Astrocyte (in vitro differentiated cells and primary cell): Measurements from ENCODE around the gene SH3RF1. TPM values are rescaled to one million over a fixed set of nuclear protein-coding genes. Genes with fewer than 3 reads are reported as not detected.
A peak's percentile ranks its signal among the peaks of the same experiment; 100 is the strongest.

Experiments used
- DNase-seq: peaks from one replicate; pipeline ENCODE4 v3.0.0-alpha.2; 2010; ENCODE audit warnings: low read depth
- FAIRE-seq: peaks from 2 replicates; lab custom pipeline; 2011; peaks lifted over from hg19 to GRCh38; lab: Jason Lieb, UNC
- H2AFZ ChIP-seq: 2 replicates; pipeline ENCODE4 v1.6.0; 2012; ENCODE audit warnings: low read depth, low read length, inconsistent platforms
- H3K27ac ChIP-seq: 2 replicates; pipeline ENCODE4 v1.5.1; 2011; ENCODE audit warnings: low read depth, low read length, inconsistent platforms
- H3K27me3 ChIP-seq: 2 replicates; pipeline ENCODE4 v1.6.0; 2011; ENCODE audit warnings: low read length, inconsistent platforms; ENCODE audit not compliant: insufficient read depth
- H3K36me3 ChIP-seq: 2 replicates; pipeline ENCODE4 v1.5.1; 2011; ENCODE audit warnings: low read length, inconsistent platforms; ENCODE audit not compliant: insufficient read depth
- H3K4me1 ChIP-seq: 2 replicates; pipeline ENCODE4 v1.5.1; 2011; ENCODE audit warnings: low read length, inconsistent platforms; ENCODE audit not compliant: insufficient read depth
- H3K4me2 ChIP-seq: 2 replicates; pipeline ENCODE4 v1.6.0; 2012; ENCODE audit warnings: low read length, inconsistent platforms
- H3K4me3 ChIP-seq: 2 replicates; pipeline ENCODE4 v1.5.1; 2011; ENCODE audit warnings: low read depth, mild to moderate bottlenecking, low read length, inconsistent platforms; ENCODE audit not compliant: insufficient read depth
- H3K79me2 ChIP-seq: 2 replicates; pipeline ENCODE4 v1.6.0; 2012; ENCODE audit warnings: mild to moderate bottlenecking, low read length, inconsistent platforms; ENCODE audit not compliant: insufficient read depth
- H3K9ac ChIP-seq: 2 replicates; pipeline ENCODE4 v1.6.0; 2012; ENCODE audit warnings: mild to moderate bottlenecking, low read length, inconsistent platforms
- H3K9me3 ChIP-seq: 2 replicates; pipeline ENCODE4 v1.5.1; 2012; ENCODE audit warnings: low read depth, mild to moderate bottlenecking, low read length, inconsistent platforms; ENCODE audit not compliant: insufficient read depth
- H4K20me1 ChIP-seq: 2 replicates; pipeline ENCODE4 v1.6.0; 2012; ENCODE audit warnings: low read length, inconsistent platforms; ENCODE audit not compliant: insufficient read depth
- H3K27ac Mint-ChIP-seq: one replicate; pipeline ENCODE4 v1.8.0; 2021; ENCODE audit warnings: mild to moderate bottlenecking, mixed read lengths; ENCODE audit not compliant: unreplicated experiment
- H3K27me3 Mint-ChIP-seq: one replicate; pipeline ENCODE4 v1.8.0; 2021; ENCODE audit warnings: low read depth, mixed read lengths; ENCODE audit not compliant: unreplicated experiment
- H3K36me3 Mint-ChIP-seq: one replicate; pipeline ENCODE4 v1.8.0; 2021; ENCODE audit warnings: low read depth, mixed read lengths; ENCODE audit not compliant: unreplicated experiment
- H3K4me1 Mint-ChIP-seq: one replicate; pipeline ENCODE4 v1.8.0; 2021; ENCODE audit warnings: low read depth, mixed read lengths; ENCODE audit not compliant: unreplicated experiment
- H3K4me3 Mint-ChIP-seq: one replicate; pipeline ENCODE4 v1.8.0; 2021; ENCODE audit warnings: mild to moderate bottlenecking, moderate library complexity, mixed read lengths; ENCODE audit not compliant: unreplicated experiment
- H3K9me3 Mint-ChIP-seq: one replicate; pipeline ENCODE4 v1.8.0; 2021; ENCODE audit warnings: mild to moderate bottlenecking, mixed read lengths; ENCODE audit not compliant: unreplicated experiment
- EZH2 ChIP-seq: IDR thresholded peaks from 2 replicates; pipeline ENCODE4 v1.6.1; 2012; ENCODE audit warnings: mild to moderate bottlenecking, low read length, inconsistent platforms; ENCODE audit not compliant: insufficient read depth
- total RNA-seq: library from RNA; stranded (reverse); gene quantifications from 2 replicates; pipeline ENCODE4 v1.2.1, GENCODE V29; 2021
- TF ChIP-seq, protein P1 (sequence below): IDR thresholded peaks from 2 replicates; pipeline ENCODE4 v1.5.1; 2011; ENCODE audit warnings: low read depth, mild to moderate bottlenecking, inconsistent platforms, low read length, moderate library complexity; ENCODE audit not compliant: insufficient read depth

Gene SH3RF1
- total RNA-seq, 1 donor from 2014 or later: 25.9 TPM

DNA sequence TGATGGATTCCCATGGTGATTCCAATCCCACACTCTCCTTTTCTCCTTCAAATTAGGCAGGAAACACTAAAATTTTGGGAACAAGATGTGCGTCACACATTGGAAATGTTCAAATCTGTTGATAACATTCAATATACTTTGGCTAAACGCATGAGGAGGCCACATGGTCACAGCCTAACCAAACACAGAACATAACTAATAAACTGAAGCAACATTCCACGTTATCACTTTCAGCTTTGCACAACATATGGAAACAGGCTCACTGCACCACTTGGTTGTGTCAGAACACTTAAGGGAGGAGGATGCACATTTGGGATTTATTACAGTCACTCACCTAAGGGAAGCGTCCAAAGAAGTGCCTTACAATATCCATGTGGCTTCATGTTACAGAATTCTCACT, 4.7 kb downstream of the SH3RF1 start:
- H3K27me3 ChIP-seq: no peaks in the 10 kb centered on the region
- H3K36me3 Mint-ChIP-seq: peaks cover 20% of the 10 kb centered on the region
- peaks cover 23% of the 10 kb centered on the region for H3K36me3 ChIP-seq
- no peak overlapping the region for H3K27ac ChIP-seq
- H3K4me1 Mint-ChIP-seq: peaks cover 25% of the 10 kb centered on the region
- H3K27ac Mint-ChIP-seq: no peak overlapping the region
- peaks cover 28% of the 10 kb centered on the region for H3K4me1 ChIP-seq
- H3K9me3 Mint-ChIP-seq: peaks cover 2% of the 10 kb centered on the region
- no peak for TF ChIP-seq EZH2
- TF ChIP-seq, protein P1, sequence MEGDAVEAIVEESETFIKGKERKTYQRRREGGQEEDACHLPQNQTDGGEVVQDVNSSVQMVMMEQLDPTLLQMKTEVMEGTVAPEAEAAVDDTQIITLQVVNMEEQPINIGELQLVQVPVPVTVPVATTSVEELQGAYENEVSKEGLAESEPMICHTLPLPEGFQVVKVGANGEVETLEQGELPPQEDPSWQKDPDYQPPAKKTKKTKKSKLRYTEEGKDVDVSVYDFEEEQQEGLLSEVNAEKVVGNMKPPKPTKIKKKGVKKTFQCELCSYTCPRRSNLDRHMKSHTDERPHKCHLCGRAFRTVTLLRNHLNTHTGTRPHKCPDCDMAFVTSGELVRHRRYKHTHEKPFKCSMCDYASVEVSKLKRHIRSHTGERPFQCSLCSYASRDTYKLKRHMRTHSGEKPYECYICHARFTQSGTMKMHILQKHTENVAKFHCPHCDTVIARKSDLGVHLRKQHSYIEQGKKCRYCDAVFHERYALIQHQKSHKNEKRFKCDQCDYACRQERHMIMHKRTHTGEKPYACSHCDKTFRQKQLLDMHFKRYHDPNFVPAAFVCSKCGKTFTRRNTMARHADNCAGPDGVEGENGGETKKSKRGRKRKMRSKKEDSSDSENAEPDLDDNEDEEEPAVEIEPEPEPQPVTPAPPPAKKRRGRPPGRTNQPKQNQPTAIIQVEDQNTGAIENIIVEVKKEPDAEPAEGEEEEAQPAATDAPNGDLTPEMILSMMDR: no peak
- FAIRE-seq (no peak), DNase-seq (no peak)
- H2AFZ ChIP-seq: no peak overlapping the region
- H3K4me3 Mint-ChIP-seq: no peak overlapping the region
- no peak overlapping the region for H3K9ac ChIP-seq
- peaks cover 54% of the 10 kb centered on the region for H4K20me1 ChIP-seq
- peak overlapping the region; percentile 48 for H3K4me2 ChIP-seq
- H3K9me3 ChIP-seq: no peaks in the 10 kb centered on the region
- H3K79me2 ChIP-seq: peaks cover 96% of the 10 kb centered on the region
- H3K27me3 Mint-ChIP-seq: no peaks in the 10 kb centered on the region
- H3K4me3 ChIP-seq: no peak overlapping the region

DNA sequence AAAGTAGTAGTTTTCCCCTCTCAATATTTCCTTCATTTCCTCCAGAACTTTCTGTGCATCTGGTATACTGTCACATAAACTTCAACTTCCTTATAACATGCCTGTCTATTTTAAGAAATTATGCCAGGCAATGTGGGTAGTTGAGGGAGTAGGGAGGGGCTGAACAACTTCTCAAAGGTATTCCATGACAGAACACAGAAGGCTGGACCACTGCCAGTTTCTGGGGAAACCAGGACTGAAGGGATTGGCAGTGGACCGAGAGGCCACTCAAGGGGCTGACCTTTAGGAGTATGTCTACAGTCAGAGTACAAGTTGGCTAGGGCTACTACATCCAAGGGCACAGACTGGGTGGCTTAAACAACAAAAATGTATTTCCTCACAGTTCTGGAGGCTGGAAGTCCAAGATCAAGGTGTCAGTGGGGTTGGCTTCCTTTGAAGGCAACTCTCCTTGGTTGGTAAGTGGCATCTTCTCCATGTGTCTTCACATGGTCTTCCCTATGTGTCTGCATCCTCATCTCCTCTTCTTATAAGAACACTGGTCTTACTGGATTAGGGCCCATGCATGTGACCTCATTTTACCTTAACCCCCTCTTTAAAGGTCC, 6.9 kb downstream of the SH3RF1 start:
- peaks cover 27% of the 10 kb centered on the region for H3K4me1 Mint-ChIP-seq
- Histone ChIP-seq H3K4me1 (peaks cover 31% of the 10 kb centered on the region), H3K4me2 (no peak overlapping the region), H4K20me1 (peaks cover 74% of the 10 kb centered on the region), H3K79me2 (peaks cover 100% of the 10 kb centered on the region), H3K9ac (no peak overlapping the region), H3K9me3 (no peaks in the 10 kb centered on the region), H3K36me3 (peaks cover 23% of the 10 kb centered on the region), H3K27ac (no peak overlapping the region), H3K4me3 (no peak overlapping the region), H2AFZ (no peak overlapping the region), H3K27me3 (no peaks in the 10 kb centered on the region)
- FAIRE-seq (no peak), DNase-seq (no peak)
- H3K36me3 Mint-ChIP-seq: peaks cover 23% of the 10 kb centered on the region
- no peaks in the 10 kb centered on the region for H3K27me3 Mint-ChIP-seq
- peaks cover 2% of the 10 kb centered on the region for H3K9me3 Mint-ChIP-seq
- H3K4me3 Mint-ChIP-seq: no peak overlapping the region
- H3K27ac Mint-ChIP-seq: no peak overlapping the region
- TF ChIP-seq EZH2: no peak
- TF ChIP-seq, protein P1: no peak

DNA sequence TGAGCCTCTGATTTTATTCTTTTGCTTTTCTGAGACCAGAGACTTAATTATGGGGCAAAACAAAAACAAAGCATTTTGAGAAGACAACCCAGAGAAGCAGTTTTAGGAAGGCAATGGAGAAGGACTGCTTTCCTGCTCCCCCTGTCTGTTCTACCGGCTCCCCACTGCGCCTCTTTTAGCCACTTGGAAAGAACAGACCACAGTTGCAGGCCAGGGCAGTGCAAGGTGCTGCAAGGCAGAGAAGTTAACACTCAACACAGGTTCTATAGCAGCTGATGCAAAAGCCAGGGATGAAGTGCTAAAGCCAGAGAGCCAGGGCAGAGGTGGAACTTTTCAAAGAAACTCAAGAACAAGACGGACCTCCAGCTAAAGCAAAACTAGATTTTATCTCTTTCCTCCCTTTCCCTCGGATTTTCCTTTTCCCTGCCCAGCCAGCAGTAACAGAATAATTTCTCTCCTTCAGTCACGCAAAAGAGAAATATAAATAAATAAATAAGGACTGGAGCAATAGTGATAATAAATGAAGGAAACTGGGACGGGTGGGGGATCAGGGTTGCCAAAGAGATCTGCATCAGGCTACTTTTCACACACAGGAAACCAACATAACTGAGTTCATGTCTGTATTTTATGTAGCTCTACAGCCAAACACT, 10.4 kb downstream of the SH3RF1 start:
- Histone ChIP-seq H3K36me3 (peaks cover 18% of the 10 kb centered on the region), H3K4me3 (no peak overlapping the region), H3K4me2 (no peak overlapping the region), H3K9ac (no peak overlapping the region), H3K27ac (no peak overlapping the region), H3K4me1 (peaks cover 32% of the 10 kb centered on the region), H2AFZ (no peak overlapping the region), H3K79me2 (peaks cover 100% of the 10 kb centered on the region), H4K20me1 (peaks cover 80% of the 10 kb centered on the region), H3K9me3 (no peaks in the 10 kb centered on the region), H3K27me3 (no peaks in the 10 kb centered on the region)
- no peak overlapping the region for H3K27ac Mint-ChIP-seq
- FAIRE-seq: no peak
- no peaks in the 10 kb centered on the region for H3K27me3 Mint-ChIP-seq
- peaks cover 23% of the 10 kb centered on the region for H3K36me3 Mint-ChIP-seq
- H3K4me3 Mint-ChIP-seq: no peak overlapping the region
- peaks cover 30% of the 10 kb centered on the region for H3K4me1 Mint-ChIP-seq
- TF ChIP-seq, protein P1: no peak
- peaks cover 2% of the 10 kb centered on the region for H3K9me3 Mint-ChIP-seq
- no peak for DNase-seq
